Psoas muscle (tissue), 8 donors: ENCODE data around the gene NASP. TPM values are rescaled to one million over a fixed set of nuclear protein-coding genes. Genes with fewer than 3 reads are reported as not detected.

Experiments
- ATAC-seq, 4 donors: fragments of 200-7000 bp; cut with Tn5 transposase; one replicate each; pipeline ENCODE4 v1.9.1; 2020; ENCODE audit warnings: moderate library complexity in 3 of 4, mild to moderate bottlenecking in 2 of 4
- DNase-seq, 2 donors: peaks; one replicate each; pipeline ENCODE4 v3.0.0-alpha.2; 2020
- H3K27ac ChIP-seq: fragments of 200-600 bp; one replicate; pipeline ENCODE4 v1.8.0; 2022
- H3K27me3 ChIP-seq, 3 donors: fragments of 200-600 bp in 1 of 3; one replicate each; pipeline versions ENCODE4 v1.6.1 to v1.8.0; 2013 to 2022; ENCODE audit warnings: low read length in 2 of 3, mild to moderate bottlenecking in 2 of 3, moderate library complexity in 1 of 3; ENCODE audit not compliant: insufficient read depth in 3 of 3
- H3K36me3 ChIP-seq, 2 donors: fragments of 200-600 bp in 1 of 2; one replicate each; pipeline versions ENCODE4 v1.6.1 to v1.8.0; 2013 to 2022; ENCODE audit warnings: low read depth in 1 of 2, mild to moderate bottlenecking in 1 of 2, moderate library complexity in 1 of 2; ENCODE audit not compliant: insufficient read depth in 1 of 2
- H3K4me1 ChIP-seq: fragments of 200-600 bp; one replicate; pipeline ENCODE4 v1.8.0; 2022
- H3K4me3 ChIP-seq: fragments of 200-600 bp; one replicate; pipeline ENCODE4 v1.8.0; 2022; ENCODE audit warnings: mild to moderate bottlenecking
- H3K9me3 ChIP-seq: fragments of 200-600 bp; one replicate; pipeline ENCODE4 v1.8.0; 2022
- WGBS, 3 donors: extraction: QIAGEN DNeasy Blood & Tissue Kit; methylation state at CpG; one replicate each; pipeline versions ENCODE4 v1.1.6 to v1.1.7; 2013; 5-methylcytosine and 5-hydroxymethylcytosine counted together
- intact Hi-C, 2 donors: fragments of 100-400 bp; cut with DNase I; formaldehyde crosslinking; loops; one replicate each; pipeline versions ENCODE4 v1.11.0 to v1.14.2; 2022
- polyA plus RNA-seq, 3 donors: library from polyadenylated mRNA; stranded (reverse); fragments of 200-250 nt; gene quantifications; one replicate each; pipeline ENCODE4 v1.2.3, GENCODE V29; 2013
- total RNA-seq, 4 donors: library from RNA; stranded (reverse); fragmentation: NEBNext Ultra II Directional in 2 of 4; extraction: Animal tissue kit (Norgen Biotek cat#: 25700) in 2 of 4; gene quantifications; one replicate each; pipeline versions ENCODE4 v1.2.1 to v1.2.4, GENCODE V29; 2021 to 2023
- TF ChIP-seq, protein P1 (sequence below): fragments of 200-600 bp; IDR thresholded peaks from one replicate; pipeline ENCODE4 v1.8.0; 2022; ENCODE audit warnings: antibody characterized with exemption
- donor health status: healthy with polysubstance abuse.
- donor health status: DM: no; HTN: no; CAD: no; lungs with moderate emphysema.
- donor health status: Bipolar disorder and iron deficiency.
- donor health status: healthy.
- donor health status: DM: yes; HTN: yes; CAD: no.
- donor health status: DM: no; HTN: no; CAD: no.
- donor health status: DM: no; HTN: no; CAD: no.
- donor health status: DM: yes; HTN: yes; CAD: no.

NASP gene
- total and polyA plus RNA-seq, 7 donors: 15.3 to 54.6 (median 28.6) TPM

DNA sequence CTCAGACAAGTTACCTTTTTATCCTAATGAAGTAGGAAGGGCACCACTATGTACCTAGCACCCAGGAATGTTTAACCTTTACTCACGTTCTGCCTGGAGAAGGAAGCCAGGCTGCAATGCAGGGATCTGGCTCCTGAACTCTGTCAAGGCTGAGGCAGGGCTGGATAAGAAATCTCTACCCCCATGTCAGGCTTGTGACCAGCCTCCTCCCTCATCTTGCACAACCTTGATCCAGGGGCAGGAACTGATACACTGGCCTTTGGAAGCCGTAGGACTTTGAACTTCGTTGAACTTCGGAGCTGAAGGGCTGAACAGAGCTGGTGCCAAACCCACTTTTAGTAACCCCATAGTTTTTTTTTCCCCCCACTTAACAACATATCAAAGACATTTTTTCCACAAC is 41.2 kb upstream of the NASP start:
- WGBS, 3 donors: 76 to 81% (median 81%) methylated on average over 4 of the region's 4 CpGs
- Histone ChIP-seq H3K4me1 (no peaks in the 10 kb centered on the region), H3K36me3 (no peaks in the 10 kb centered on the region), H3K27ac (no peak overlapping the region), H3K27me3 (no peaks in the 10 kb centered on the region), H3K4me3 (no peak overlapping the region), H3K9me3 (no peaks in the 10 kb centered on the region)
- intact Hi-C loops: no loop called here
- ATAC-seq (peak in 1 of 4 donors; percentile 32), DNase-seq (no peak)
- TF ChIP-seq, protein P1, sequence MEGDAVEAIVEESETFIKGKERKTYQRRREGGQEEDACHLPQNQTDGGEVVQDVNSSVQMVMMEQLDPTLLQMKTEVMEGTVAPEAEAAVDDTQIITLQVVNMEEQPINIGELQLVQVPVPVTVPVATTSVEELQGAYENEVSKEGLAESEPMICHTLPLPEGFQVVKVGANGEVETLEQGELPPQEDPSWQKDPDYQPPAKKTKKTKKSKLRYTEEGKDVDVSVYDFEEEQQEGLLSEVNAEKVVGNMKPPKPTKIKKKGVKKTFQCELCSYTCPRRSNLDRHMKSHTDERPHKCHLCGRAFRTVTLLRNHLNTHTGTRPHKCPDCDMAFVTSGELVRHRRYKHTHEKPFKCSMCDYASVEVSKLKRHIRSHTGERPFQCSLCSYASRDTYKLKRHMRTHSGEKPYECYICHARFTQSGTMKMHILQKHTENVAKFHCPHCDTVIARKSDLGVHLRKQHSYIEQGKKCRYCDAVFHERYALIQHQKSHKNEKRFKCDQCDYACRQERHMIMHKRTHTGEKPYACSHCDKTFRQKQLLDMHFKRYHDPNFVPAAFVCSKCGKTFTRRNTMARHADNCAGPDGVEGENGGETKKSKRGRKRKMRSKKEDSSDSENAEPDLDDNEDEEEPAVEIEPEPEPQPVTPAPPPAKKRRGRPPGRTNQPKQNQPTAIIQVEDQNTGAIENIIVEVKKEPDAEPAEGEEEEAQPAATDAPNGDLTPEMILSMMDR: no peak

DNA sequence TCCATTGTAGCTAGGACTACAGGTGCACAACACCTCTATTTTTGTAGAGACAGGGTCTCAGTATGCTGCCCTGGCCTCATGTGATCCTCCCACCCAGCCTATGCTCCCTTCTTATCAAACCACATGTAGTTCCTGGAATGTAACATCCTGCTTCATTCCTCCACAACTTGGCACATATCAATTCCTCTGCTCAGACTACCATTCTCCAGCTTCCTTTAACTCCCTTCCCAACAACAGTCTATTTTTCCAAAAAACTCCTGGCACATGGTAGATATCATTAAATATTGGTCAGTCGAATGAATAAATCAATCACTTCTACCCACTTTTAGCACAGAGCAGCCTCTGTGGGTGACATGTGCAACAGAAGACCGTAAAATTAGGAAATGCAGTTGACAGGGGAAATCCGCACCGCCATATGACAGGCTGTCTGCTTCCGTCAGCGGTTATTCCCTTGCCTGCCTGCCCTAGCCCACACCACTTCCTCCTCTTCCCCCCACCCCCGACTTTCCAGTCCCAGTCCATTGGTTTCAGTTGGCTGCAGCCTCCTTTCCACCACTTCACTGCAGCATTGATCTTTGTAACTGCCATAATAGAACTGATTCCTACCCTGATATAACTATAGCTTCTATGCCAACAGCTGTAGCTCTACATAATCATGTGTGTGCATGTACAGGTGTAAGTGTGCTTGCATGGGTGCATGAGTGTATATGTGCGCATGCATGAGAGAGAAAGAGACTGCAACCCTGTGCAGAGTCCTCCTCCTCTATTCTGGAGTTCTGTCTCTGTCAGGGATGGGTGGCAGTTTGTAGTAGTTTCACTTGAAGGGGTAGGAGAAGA is 40.0 kb upstream of the NASP start:
- ATAC-seq: peak in 3 of 4 donors; percentile 23 to 51 (median 43)
- TF ChIP-seq, protein P1: no peak
- H3K4me3 ChIP-seq: no peak overlapping the region
- 26 to 39% (median 35%) methylated on average over 8 of the region's 8 CpGs for WGBS, 3 donors
- no peaks in the 10 kb centered on the region for H3K36me3 ChIP-seq
- H3K4me1 ChIP-seq: no peaks in the 10 kb centered on the region
- intact Hi-C loops: no loop called here
- no peaks in the 10 kb centered on the region for H3K9me3 ChIP-seq
- peak; percentile 26 to 64 for DNase-seq
- H3K27ac ChIP-seq: no peak overlapping the region
- no peaks in the 10 kb centered on the region for H3K27me3 ChIP-seq

DNA sequence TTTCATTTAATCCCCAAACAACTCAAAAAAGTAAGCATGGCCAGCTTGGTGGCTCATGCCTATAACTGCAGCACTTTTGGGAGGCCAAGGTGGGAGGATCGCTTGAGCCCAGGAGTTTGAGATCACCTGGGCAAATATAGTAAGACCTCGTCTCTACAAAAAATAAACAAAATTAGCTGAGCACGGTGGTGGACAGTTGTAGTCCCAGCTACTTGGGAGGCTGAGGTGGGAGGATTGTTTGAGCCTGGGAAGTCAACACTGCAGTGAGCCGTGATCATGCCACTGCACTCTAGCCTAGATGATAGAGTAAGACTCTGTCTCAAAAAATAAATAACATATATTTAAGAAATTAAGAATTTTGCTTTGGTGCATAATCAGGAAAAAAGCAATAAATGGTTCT is 39.3 kb upstream of the NASP start:
- Histone ChIP-seq H3K36me3 (no peaks in the 10 kb centered on the region), H3K4me3 (no peak overlapping the region), H3K27ac (no peak overlapping the region), H3K27me3 (no peaks in the 10 kb centered on the region), H3K9me3 (no peaks in the 10 kb centered on the region), H3K4me1 (no peaks in the 10 kb centered on the region)
- no peak for ATAC-seq
- intact Hi-C loops: no loop called here
- WGBS, 3 donors: 88 to 92% (median 90%) methylated on average over 4 of the region's 4 CpGs
- no peak for DNase-seq
- TF ChIP-seq, protein P1: no peak

DNA sequence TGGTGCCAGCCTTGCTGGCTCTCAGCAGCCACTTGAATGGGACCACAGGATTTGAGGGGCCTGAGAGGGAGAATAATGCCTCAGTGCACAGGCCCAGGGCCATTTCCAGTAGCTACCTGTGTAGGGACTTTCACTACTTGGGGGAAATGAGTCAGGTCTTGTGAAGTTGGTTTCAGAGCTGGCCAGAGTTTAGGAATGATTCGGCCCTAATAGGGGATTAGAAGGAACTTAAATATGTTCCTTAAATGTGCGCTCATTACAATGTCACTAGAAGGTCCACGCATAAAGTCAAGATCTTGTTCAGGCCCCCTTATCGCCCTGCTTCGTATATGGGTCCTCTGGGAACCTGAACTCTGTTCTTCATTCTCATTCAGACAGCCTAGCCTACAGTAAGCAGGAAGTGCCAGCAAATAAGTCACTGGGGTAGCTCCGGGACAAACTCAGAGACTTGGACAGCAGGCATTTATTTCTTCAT is 38.8 kb upstream of the NASP start:
- DNase-seq (no peak), ATAC-seq (no peak)
- Histone ChIP-seq H3K27me3 (no peaks in the 10 kb centered on the region), H3K27ac (peak overlapping the region; percentile 36), H3K9me3 (no peaks in the 10 kb centered on the region), H3K36me3 (no peaks in the 10 kb centered on the region), H3K4me3 (no peak overlapping the region), H3K4me1 (no peaks in the 10 kb centered on the region)
- intact Hi-C loops: no loop called here
- WGBS, 3 donors: 56 to 67% (median 66%) methylated on average over 6 of the region's 6 CpGs
- TF ChIP-seq, protein P1: no peak
